HG02759 (cell line): ENCODE data around the gene TUB.

Source experiments
- ATAC-seq: cut with Tn5 transposase; IDR thresholded peaks from one replicate; pipeline ENCODE4 v1.9.1; 2021; ENCODE audit warnings: mild to moderate bottlenecking, moderate library complexity; ENCODE audit not compliant: unreplicated experiment

Gene TUB

GRCh38 chr11:8045839-8046238 is 35.2 kb upstream of the TUB start:
- no peak for ATAC-seq

GRCh38 chr11:8047382-8047781 is 33.6 kb upstream of the TUB start:
- ATAC-seq = no peak

GRCh38 chr11:8049084-8049483 is 31.9 kb upstream of the TUB start:
- no peak for ATAC-seq

GRCh38 chr11:8055091-8055835 is 25.7 kb upstream of the TUB start:
- no peak for ATAC-seq

GRCh38 chr11:8055836-8056526 is 25.0 kb upstream of the TUB start:
- no peak for ATAC-seq

GRCh38 chr11:8056810-8057463 is 24.1 kb upstream of the TUB start:
- no peak for ATAC-seq

- ATAC-seq = no peak
These were observed 22.8 kb upstream of the TUB start for GRCh38 chr11:8058216-8058615.

- ATAC-seq = no peak
These were observed 22.0 kb upstream of the TUB start for GRCh38 chr11:8059030-8059429.

- ATAC-seq = no peak
These were observed 21.4 kb upstream of the TUB start for GRCh38 chr11:8059571-8060011.

- no peak for ATAC-seq
These were observed 20.8 kb upstream of the TUB start for GRCh38 chr11:8060146-8060719.

GRCh38 chr11:8060801-8061554 is 20.0 kb upstream of the TUB start:
- no peak for ATAC-seq

- ATAC-seq = no peak
These were observed 19.2 kb upstream of the TUB start for GRCh38 chr11:8061555-8062428.

GRCh38 chr11:8062781-8063257 is 18.2 kb upstream of the TUB start:
- no peak for ATAC-seq

GRCh38 chr11:8063324-8063723 is 17.7 kb upstream of the TUB start:
- ATAC-seq = no peak

- no peak for ATAC-seq
These were observed 16.0 kb upstream of the TUB start for GRCh38 chr11:8065031-8065430.

GRCh38 chr11:8066036-8066910 is 14.7 kb upstream of the TUB start:
- ATAC-seq = no peak

GRCh38 chr11:8066911-8067455 is 14.0 kb upstream of the TUB start:
- ATAC-seq = no peak

GRCh38 chr11:8067567-8067928 is 13.5 kb upstream of the TUB start:
- ATAC-seq = no peak
